Measurements from ENCODE around the gene FOXQ1.

FOXQ1 gene

DNA sequence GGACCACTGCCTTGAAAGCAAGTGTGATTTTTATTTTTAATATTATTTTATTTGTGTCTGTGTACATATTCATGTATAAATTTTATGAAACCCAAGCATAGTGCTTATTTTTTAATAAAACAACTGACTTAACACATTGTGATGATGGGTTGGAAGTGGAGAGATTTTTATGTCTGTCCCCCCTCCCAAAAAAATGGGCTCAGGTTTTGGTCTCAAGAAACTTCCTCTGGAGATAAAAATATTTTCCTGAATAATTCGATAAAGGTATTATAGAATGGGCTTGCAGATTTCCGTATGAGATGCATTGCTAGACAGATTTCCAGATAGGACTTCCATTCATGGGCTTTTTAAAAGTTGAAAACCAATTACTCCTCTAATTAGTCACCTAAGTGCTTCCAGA lies 2.7 kb downstream of the FOXQ1 start:
- no peak overlapping the region for H3K27ac ChIP-seq
- no peak overlapping the region for H3K4me3 ChIP-seq (ENCODE audit: low read depth, low read length)

DNA sequence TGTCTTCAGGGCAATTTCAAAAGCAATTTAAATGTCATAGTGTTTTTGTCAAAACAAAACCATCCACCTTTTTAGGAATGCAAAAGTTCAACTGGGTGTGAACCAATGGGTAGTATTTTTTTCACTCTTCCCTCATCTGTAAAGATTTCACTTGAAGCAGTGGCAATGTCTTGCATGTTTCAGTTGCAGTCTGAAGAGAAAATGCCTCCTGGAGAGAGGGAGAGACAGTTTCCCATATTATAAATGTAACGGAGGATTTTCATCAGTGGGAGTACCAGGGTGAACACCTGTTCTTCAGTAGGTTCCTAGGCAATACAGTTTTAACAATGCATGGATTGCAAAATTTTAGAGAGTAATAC lies 3.3 kb downstream of the FOXQ1 start:
- no peaks in the 10 kb centered on the region for H3K9me3 ChIP-seq (ENCODE audit: severe bottlenecking)
- H3K36me3 ChIP-seq, result no peaks in the 10 kb centered on the region
- TF ChIP-seq, protein P1, sequence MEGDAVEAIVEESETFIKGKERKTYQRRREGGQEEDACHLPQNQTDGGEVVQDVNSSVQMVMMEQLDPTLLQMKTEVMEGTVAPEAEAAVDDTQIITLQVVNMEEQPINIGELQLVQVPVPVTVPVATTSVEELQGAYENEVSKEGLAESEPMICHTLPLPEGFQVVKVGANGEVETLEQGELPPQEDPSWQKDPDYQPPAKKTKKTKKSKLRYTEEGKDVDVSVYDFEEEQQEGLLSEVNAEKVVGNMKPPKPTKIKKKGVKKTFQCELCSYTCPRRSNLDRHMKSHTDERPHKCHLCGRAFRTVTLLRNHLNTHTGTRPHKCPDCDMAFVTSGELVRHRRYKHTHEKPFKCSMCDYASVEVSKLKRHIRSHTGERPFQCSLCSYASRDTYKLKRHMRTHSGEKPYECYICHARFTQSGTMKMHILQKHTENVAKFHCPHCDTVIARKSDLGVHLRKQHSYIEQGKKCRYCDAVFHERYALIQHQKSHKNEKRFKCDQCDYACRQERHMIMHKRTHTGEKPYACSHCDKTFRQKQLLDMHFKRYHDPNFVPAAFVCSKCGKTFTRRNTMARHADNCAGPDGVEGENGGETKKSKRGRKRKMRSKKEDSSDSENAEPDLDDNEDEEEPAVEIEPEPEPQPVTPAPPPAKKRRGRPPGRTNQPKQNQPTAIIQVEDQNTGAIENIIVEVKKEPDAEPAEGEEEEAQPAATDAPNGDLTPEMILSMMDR (IDR thresholded peaks at IDR 0.05; ENCODE audit: low read depth, low read length), result no peak
- H3K4me3 ChIP-seq (ENCODE audit: low read depth, low read length), result no peak overlapping the region
- DNase-seq, result no peak
- H3K27ac ChIP-seq, result no peak overlapping the region
- peaks cover 60% of the 10 kb centered on the region for H3K27me3 ChIP-seq (ENCODE audit: insufficient read depth, low read depth, severe bottlenecking)

More for the DNA sequence above, 2.7 kb downstream of the FOXQ1 start:
- H3K36me3 ChIP-seq, result no peaks in the 10 kb centered on the region
- TF ChIP-seq, protein P1 (IDR thresholded peaks at IDR 0.05; ENCODE audit: low read depth, low read length), result no peak
- no peak for DNase-seq
- H3K9me3 ChIP-seq (ENCODE audit: severe bottlenecking), result no peaks in the 10 kb centered on the region
- H3K27me3 ChIP-seq (ENCODE audit: insufficient read depth, low read depth, severe bottlenecking), result peaks cover 66% of the 10 kb centered on the region

DNA sequence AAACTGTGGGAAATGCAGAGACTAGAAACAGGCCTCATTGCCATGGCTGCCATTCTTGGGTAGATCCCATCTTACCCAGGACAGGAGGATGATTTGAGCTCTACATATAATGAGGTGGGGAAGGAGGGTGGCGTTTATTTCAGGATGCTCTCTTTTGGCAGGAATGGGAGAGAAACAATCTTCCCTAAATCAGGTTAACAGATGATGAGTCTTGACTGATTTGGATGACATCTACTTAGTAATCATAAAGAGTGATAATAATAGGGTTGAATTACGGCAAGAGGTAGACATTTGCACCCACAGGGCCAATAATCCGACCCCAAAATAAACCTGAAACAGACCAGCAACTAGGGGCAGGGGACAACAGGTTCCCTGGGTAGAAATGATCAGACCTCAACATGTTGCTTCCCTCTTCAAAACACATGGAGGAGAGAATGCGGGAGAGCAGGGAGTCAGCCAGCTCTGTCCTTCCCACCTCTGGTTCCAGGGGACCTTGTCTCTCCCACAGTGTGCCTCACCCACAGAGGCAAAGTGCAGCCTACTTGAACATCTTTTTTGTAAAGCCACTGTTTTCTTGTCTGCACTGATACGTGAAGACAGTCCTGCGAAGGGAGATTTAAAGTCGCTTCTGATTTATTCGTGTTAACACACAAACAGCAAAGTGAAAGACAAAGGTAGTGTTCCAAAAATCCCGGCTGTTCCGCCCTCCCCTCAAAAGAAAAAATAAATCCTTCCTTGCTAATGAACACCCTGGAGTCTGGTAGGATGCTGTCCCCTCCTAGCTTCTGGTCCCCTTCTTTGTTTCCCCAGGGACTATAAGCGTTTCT lies 3.9 kb downstream of the FOXQ1 start:
- TF ChIP-seq, protein P1 (IDR thresholded peaks at IDR 0.05; ENCODE audit: low read depth, low read length), result no peak
- Histone ChIP-seq H3K27me3 (ENCODE audit: insufficient read depth, low read depth, severe bottlenecking) (peaks cover 54% of the 10 kb centered on the region), H3K27ac (no peak overlapping the region), H3K9me3 (ENCODE audit: severe bottlenecking) (no peaks in the 10 kb centered on the region), H3K36me3 (no peaks in the 10 kb centered on the region), H3K4me3 (ENCODE audit: low read depth, low read length) (no peak overlapping the region)
- no peak for DNase-seq

DNA sequence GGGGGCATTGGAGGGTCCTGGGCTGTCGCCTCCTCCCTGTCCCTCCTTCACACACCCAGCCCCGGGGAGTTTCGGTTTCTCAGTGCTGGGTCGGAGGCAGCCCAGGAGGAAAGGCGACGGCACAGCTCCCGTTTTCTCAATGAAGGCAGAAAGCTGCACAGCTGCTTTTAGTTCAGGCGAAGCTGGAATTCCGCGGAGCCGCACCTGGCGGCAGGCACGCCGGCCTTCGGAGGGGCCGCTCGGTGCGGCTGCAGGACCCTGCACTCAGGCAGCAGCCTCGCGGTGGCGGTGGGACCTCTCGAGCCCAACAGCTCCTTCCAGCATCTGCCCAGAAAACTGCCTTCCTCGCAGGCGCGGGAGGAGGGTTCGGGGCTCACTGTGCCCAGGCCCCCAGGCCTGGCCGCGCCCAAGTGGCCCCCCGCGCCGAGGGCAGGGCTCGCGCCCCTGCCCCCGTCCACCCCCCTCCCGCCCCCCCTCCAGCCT lies 4.6 kb downstream of the FOXQ1 start:
- Histone ChIP-seq H3K27ac (no peak overlapping the region), H3K27me3 (ENCODE audit: insufficient read depth, low read depth, severe bottlenecking) (peaks cover 46% of the 10 kb centered on the region), H3K9me3 (ENCODE audit: severe bottlenecking) (no peaks in the 10 kb centered on the region), H3K36me3 (no peaks in the 10 kb centered on the region), H3K4me3 (ENCODE audit: low read depth, low read length) (peak overlapping the region; percentile 38)
- TF ChIP-seq, protein P1 (IDR thresholded peaks at IDR 0.05; ENCODE audit: low read depth, low read length), result no peak
- peak; percentile 34 for DNase-seq

DNA sequence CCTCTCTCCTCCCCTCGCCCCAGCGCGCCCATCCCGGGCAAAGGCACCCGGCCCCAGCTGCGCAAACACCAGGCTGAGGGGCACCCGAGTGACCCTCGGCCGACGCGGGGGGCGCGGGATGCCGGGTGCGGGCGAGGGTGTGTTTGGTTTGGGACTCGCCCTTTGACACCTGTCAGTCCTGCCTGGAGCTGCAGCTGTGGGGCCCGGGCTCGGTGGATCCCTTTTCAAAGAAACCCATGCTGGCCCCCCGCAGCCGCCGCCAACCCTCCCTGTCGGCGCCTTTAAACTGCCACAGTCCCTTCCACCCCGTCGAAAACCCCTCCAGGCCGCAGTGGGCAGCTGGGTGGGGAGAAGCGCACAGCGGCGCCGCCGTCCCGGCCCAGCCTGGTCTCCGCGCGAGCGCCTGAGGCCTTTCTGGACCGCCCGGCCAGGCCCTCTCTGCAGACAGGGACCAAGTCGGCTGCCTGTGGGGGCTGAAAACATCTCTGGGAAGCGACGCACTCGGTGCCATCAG lies 5.5 kb downstream of the FOXQ1 start:
- H3K27me3 ChIP-seq (ENCODE audit: insufficient read depth, low read depth, severe bottlenecking), result peaks cover 38% of the 10 kb centered on the region
- H3K4me3 ChIP-seq (ENCODE audit: low read depth, low read length), result no peak overlapping the region
- TF ChIP-seq, protein P1 (IDR thresholded peaks at IDR 0.05; ENCODE audit: low read depth, low read length), result no peak
- no peak for DNase-seq
- H3K9me3 ChIP-seq (ENCODE audit: severe bottlenecking), result no peaks in the 10 kb centered on the region
- no peak overlapping the region for H3K27ac ChIP-seq
- H3K36me3 ChIP-seq, result no peaks in the 10 kb centered on the region

Measured in WERI-Rb-1 (cell line).